GM23338 (cell line): ENCODE data around the gene AK2. TPM values are rescaled to one million over a fixed set of nuclear protein-coding genes. Genes with fewer than 3 reads are reported as not detected.

Experiments
- ATAC-seq: fragments of 200-7000 bp; cut with Tn5 transposase; 3 replicates; pipeline ENCODE4 v1.9.1; 2020
- DNase-seq: peaks from one replicate; pipeline ENCODE4 v3.0.0-alpha.2; 2015; ENCODE audit warnings: low spot score
- H2AFZ ChIP-seq: fragments of 200-600 bp; sonication (generic); 2 replicates; pipeline ENCODE4 v1.8.0; 2016; ENCODE audit warnings: antibody characterized with exemption, mild to moderate bottlenecking, moderate library complexity
- H3F3A ChIP-seq: fragments of 200-600 bp; sonication (generic); replicated peaks from 2 replicates; pipeline ENCODE4 v1.8.0; 2017; ENCODE audit warnings: antibody characterized with exemption, mixed run types, low read depth
- H3K27ac ChIP-seq: fragments of 200-600 bp; sonication (generic); 2 replicates; pipeline ENCODE4 v1.6.1; 2016; ENCODE audit warnings: low read depth
- H3K27me3 ChIP-seq: fragments of 200-600 bp; sonication (generic); 2 replicates; pipeline ENCODE4 v1.8.0; 2016; ENCODE audit warnings: mild to moderate bottlenecking, mixed run types, moderate library complexity; ENCODE audit not compliant: insufficient read depth
- H3K36me3 ChIP-seq: fragments of 200-600 bp; sonication (generic); 2 replicates; pipeline ENCODE4 v1.8.0; 2016; ENCODE audit warnings: mild to moderate bottlenecking; ENCODE audit not compliant: insufficient read depth
- H3K4me1 ChIP-seq: fragments of 200-600 bp; sonication (generic); 2 replicates; pipeline ENCODE4 v1.8.0; 2016; ENCODE audit warnings: mild to moderate bottlenecking, moderate library complexity; ENCODE audit not compliant: insufficient read depth
- H3K4me2 ChIP-seq: fragments of 200-600 bp; sonication (generic); 2 replicates; pipeline ENCODE4 v1.7.1; 2017; ENCODE audit warnings: mixed run types
- H3K4me3 ChIP-seq: fragments of 200-600 bp; sonication (generic); 2 replicates; pipeline ENCODE4 v1.6.1; 2016; ENCODE audit warnings: mixed run types
- H3K79me2 ChIP-seq: fragments of 200-600 bp; sonication (generic); replicated peaks from 2 replicates; pipeline ENCODE4 v1.8.0; 2017; ENCODE audit warnings: mild to moderate bottlenecking; ENCODE audit not compliant: insufficient read depth
- H3K9me2 ChIP-seq: fragments of 200-600 bp; sonication (generic); 2 replicates; pipeline ENCODE4 v1.8.0; 2017; ENCODE audit not compliant: insufficient read depth
- H4K20me1 ChIP-seq: fragments of 200-600 bp; sonication (generic); replicated peaks from 2 replicates; pipeline ENCODE4 v1.8.0; 2017; ENCODE audit warnings: mild to moderate bottlenecking; ENCODE audit not compliant: insufficient read depth
- H3K27ac Mint-ChIP-seq: 2 replicates; pipeline ENCODE4 v1.8.0; 2020; ENCODE audit warnings: inconsistent platforms, mild to moderate bottlenecking, moderate library complexity, mixed read lengths
- H3K27me3 Mint-ChIP-seq: 3 replicates; pipeline ENCODE4 v1.8.0; 2022; ENCODE audit warnings: low read depth, mild to moderate bottlenecking, moderate library complexity, mixed read lengths, inconsistent platforms; ENCODE audit not compliant: insufficient read depth, poor library complexity
- H3K36me3 Mint-ChIP-seq: 3 replicates; pipeline ENCODE4 v1.8.0; 2021; ENCODE audit warnings: low read depth, mild to moderate bottlenecking, inconsistent platforms, moderate library complexity, mixed read lengths
- H3K4me1 Mint-ChIP-seq: 3 replicates; pipeline ENCODE4 v1.8.0; 2020; ENCODE audit warnings: mild to moderate bottlenecking, inconsistent platforms, mixed read lengths
- H3K4me3 Mint-ChIP-seq: 3 replicates; pipeline ENCODE4 v1.8.0; 2021; ENCODE audit warnings: moderate library complexity, mild to moderate bottlenecking, inconsistent platforms, mixed read lengths
- H3K9me3 Mint-ChIP-seq: 3 replicates; pipeline ENCODE4 v1.8.0; 2020; ENCODE audit warnings: moderate library complexity, mild to moderate bottlenecking, inconsistent platforms, mixed read lengths
- CREB1 ChIP-seq: fragments of 250-450 bp; sonication (Bioruptor Pico); IDR thresholded peaks from 2 replicates; pipeline ENCODE4 v1.5.0; 2020; ENCODE audit warnings: low read depth, mild to moderate bottlenecking, moderate library complexity
- CTCF ChIP-seq, 2 experiments: fragments of 200-600 bp in 1 of 2; sonication (generic) in 1 of 2; conservative IDR thresholded peaks; 2 replicates each; pipeline versions ENCODE4 v1.5.1 to v1.6.1; 2016 to 2017; ENCODE audit warnings: antibody characterized with exemption in 2 of 2, low read depth in 2 of 2, mild to moderate bottlenecking in 2 of 2, moderate library complexity in 1 of 2
- ETS1 ChIP-seq: IDR thresholded peaks from 2 replicates; pipeline ENCODE4 v1.6.1; 2016; ENCODE audit warnings: antibody characterized with exemption
- EZH2 ChIP-seq: fragments of 200-600 bp; sonication (generic); IDR thresholded peaks from one replicate; pipeline ENCODE4 v1.8.0; 2017; ENCODE audit warnings: antibody characterized with exemption, mild to moderate bottlenecking, low read depth; ENCODE audit not compliant: unreplicated experiment
- EZH2phosphoT487 ChIP-seq: fragments of 200-600 bp; sonication (generic); IDR thresholded peaks from one replicate; pipeline ENCODE4 v1.8.1; 2018; ENCODE audit warnings: antibody characterized with exemption; ENCODE audit not compliant: unreplicated experiment
- JUNB ChIP-seq: IDR thresholded peaks from one replicate; pipeline ENCODE4 v1.6.1; 2016; ENCODE audit warnings: antibody characterized with exemption; ENCODE audit not compliant: unreplicated experiment
- NANOG ChIP-seq: IDR thresholded peaks from 2 replicates; pipeline ENCODE4 v1.6.1; 2016; ENCODE audit warnings: antibody characterized with exemption, borderline replicate concordance
- POLR2AphosphoS5 ChIP-seq: IDR thresholded peaks from 2 replicates; pipeline ENCODE4 v1.6.1; 2016; ENCODE audit warnings: antibody characterized with exemption, low read depth
- REST ChIP-seq: IDR thresholded peaks from one replicate; pipeline ENCODE4 v1.6.1; 2018; ENCODE audit warnings: antibody characterized with exemption; ENCODE audit not compliant: unreplicated experiment
- STAT1 ChIP-seq: IDR thresholded peaks from one replicate; pipeline ENCODE4 v1.6.1; 2016; ENCODE audit warnings: antibody characterized with exemption; ENCODE audit not compliant: unreplicated experiment
- ZNF114 ChIP-seq: fragments of 250-450 bp; sonication (Bioruptor Pico); IDR thresholded peaks from 2 replicates; pipeline ENCODE4 v1.5.0; 2020; ENCODE audit warnings: mild to moderate bottlenecking, moderate library complexity
- ZNF331 ChIP-seq: fragments of 250-450 bp; sonication (Bioruptor Pico); IDR thresholded peaks from 2 replicates; pipeline ENCODE4 v1.5.0; 2020; ENCODE audit warnings: low read depth, mild to moderate bottlenecking, moderate library complexity
- polyA plus RNA-seq: library from polyadenylated mRNA; unstranded; fragments of >200 nt; fragmentation: Nextera tagmentation; extraction: Ambion mirVana; gene quantifications from 2 replicates; pipeline ENCODE4 v1.2.1, GENCODE V29; 2016
- total RNA-seq: library from RNA; depleted of rRNA; stranded (reverse); fragments of >200 nt; shearing (Covaris generic); gene quantifications from 2 replicates; pipeline ENCODE4 v1.2.3, GENCODE V29; 2014

Gene AK2
- total and polyA plus RNA-seq, 2 experiments from 2014 or later: 125 to 142 TPM

- H3K27me3 Mint-ChIP-seq: peaks cover 24% of the 10 kb centered on the region
- H2AFZ ChIP-seq: peak within 1 kb of the TSS; percentile 88
These were observed 72.0 kb downstream of the AK2 start, which contains the start of gene RNF19B for GRCh38 chr1:32964461-32965250. RNF19B (minus strand) TSS chr1:32964809; CDS start chr1:32964685, 124 bp downstream.

More at GRCh38 chr1:32964461-32965250, 72.0 kb downstream of the AK2 start, which contains the start of gene RNF19B:
- Histone ChIP-seq H3K27ac (no peak within 1 kb of the TSS), H3K79me2 (peaks cover 26% of the 10 kb centered on the region), H3F3A (no peaks in the 10 kb centered on the region), H3K36me3 (no peaks in the 10 kb centered on the region), H3K4me2 (peak within 1 kb of the TSS; percentile 90), H3K9me2 (peaks cover 5% of the 10 kb centered on the region; the same call in 1 of the 2 replicates), H3K27me3 (peaks cover 28% of the 10 kb centered on the region), H3K4me1 (peaks cover 20% of the 10 kb centered on the region), H4K20me1 (peaks cover 13% of the 10 kb centered on the region), H3K4me3 (peak within 1 kb of the TSS; percentile 82)
- Mint-ChIP-seq H3K36me3 (no peaks in the 10 kb centered on the region; the same call in 2 of the 3 replicates), H3K27ac (peak within 1 kb of the TSS; percentile 86), H3K9me3 (no peaks in the 10 kb centered on the region; the same call in 2 of the 3 replicates), H3K4me3 (peak within 1 kb of the TSS; percentile 80), H3K4me1 (peaks cover 18% of the 10 kb centered on the region)
- ATAC-seq: peak; percentile 93
- peak; percentile 97 for DNase-seq
- TF ChIP-seq CREB1 (CRISPR knock-in tag) (0 out of 2 replicates have a peak, but pooled peaks have one; percentile 49), NANOG (no peak), EZH2 (no peak), CTCF (conservative IDR thresholded peaks at IDR 0.05; ENCODE audit: low read depth in 2 of 2) (no peak), EZH2phosphoT487 (no peak), ZNF114 (CRISPR knock-in tag) (no peak), ZNF331 (CRISPR knock-in tag) (no peak), STAT1 (no peak), ETS1 (0 out of 2 replicates have a peak, but pooled peaks have one; percentile 48), REST (no peak), POLR2AphosphoS5 (peak; percentile 94), JUNB (no peak)
